Measurements from ENCODE around the gene ASB4. TPM values are rescaled to one million over a fixed set of nuclear protein-coding genes. Genes with fewer than 3 reads are reported as not detected.

ASB4 gene
- total and polyA plus RNA-seq, 12 donors, result 18.3 to 323 (median 88.2) TPM

GRCh38 chr7:95440394-95441038 lies 45.2 kb upstream of the ASB4 start:
- no peaks in the 10 kb centered on the region for H3K27me3 ChIP-seq
- 96 to 98% (median 96%) methylated on average over 3 of the region's 3 CpGs for WGBS, 4 donors
- DNase-seq, result no peak

GRCh38 chr7:95441042-95441823 lies 44.5 kb upstream of the ASB4 start:
- H3K4me1 ChIP-seq (replicated peaks in 1 of 2), result no peaks in the 10 kb centered on the region
- no peak overlapping the region for H3K4me3 ChIP-seq
- no peaks in the 10 kb centered on the region for H3K36me3 ChIP-seq (replicated peaks in 1 of 2)
- H3K27ac ChIP-seq, result no peak overlapping the region
- TF ChIP-seq CTCF (IDR thresholded peaks at IDR 0.05) (no peak), POLR2A (IDR thresholded peaks at IDR 0.05) (no peak)
- no peaks in the 10 kb centered on the region for H3K9me3 ChIP-seq (replicated peaks in 1 of 3)
- DNase-seq, result no peak
- H3K27me3 ChIP-seq, result no peaks in the 10 kb centered on the region
- intact Hi-C loops (cut with DNase I), result no loop called here
- 79 to 91% (median 87%) methylated on average over 6 to 7 of the region's 7 CpGs for WGBS, 4 donors

More at GRCh38 chr7:95440394-95441038, 45.2 kb upstream of the ASB4 start:
- TF ChIP-seq POLR2A (IDR thresholded peaks at IDR 0.05), result no peak
- TF ChIP-seq CTCF (IDR thresholded peaks at IDR 0.05), result no peak
- peaks cover 0 to 1% of the 10 kb centered on the region in 2 donors for H3K4me1 ChIP-seq (replicated peaks in 1 of 2)
- H3K9me3 ChIP-seq (replicated peaks in 1 of 3), result no peaks in the 10 kb centered on the region
- H3K27ac ChIP-seq, result no peak overlapping the region
- intact Hi-C loops (cut with DNase I), result no loop called here
- H3K4me3 ChIP-seq, result no peak overlapping the region
- no peaks in the 10 kb centered on the region for H3K36me3 ChIP-seq (replicated peaks in 1 of 2)

GRCh38 chr7:95444796-95445195 lies 40.9 kb upstream of the ASB4 start:
- 63 to 81% (median 71%) methylated on average over 2 of the region's 2 CpGs for WGBS, 4 donors
- DNase-seq, result no peak
- H3K27ac ChIP-seq, result no peak overlapping the region
- no peaks in the 10 kb centered on the region for H3K36me3 ChIP-seq (replicated peaks in 1 of 2)
- no peak overlapping the region for H3K4me3 ChIP-seq
- no peaks in the 10 kb centered on the region for H3K4me1 ChIP-seq (replicated peaks in 1 of 2)
- TF ChIP-seq CTCF (IDR thresholded peaks at IDR 0.05) (no peak), POLR2A (IDR thresholded peaks at IDR 0.05) (no peak)
- H3K9me3 ChIP-seq (replicated peaks in 1 of 3), result no peaks in the 10 kb centered on the region
- intact Hi-C loops (cut with DNase I), result no loop called here
- no peaks in the 10 kb centered on the region for H3K27me3 ChIP-seq

GRCh38 chr7:95446618-95447017 lies 39.1 kb upstream of the ASB4 start:
- H3K4me1 ChIP-seq (replicated peaks in 1 of 2), result no peaks in the 10 kb centered on the region
- H3K36me3 ChIP-seq (replicated peaks in 1 of 2), result no peaks in the 10 kb centered on the region
- no peak for DNase-seq
- no peaks in the 10 kb centered on the region for H3K27me3 ChIP-seq
- no peaks in the 10 kb centered on the region for H3K9me3 ChIP-seq (replicated peaks in 1 of 3)
- TF ChIP-seq CTCF (IDR thresholded peaks at IDR 0.05), result no peak
- H3K4me3 ChIP-seq, result no peak overlapping the region
- no peak overlapping the region for H3K27ac ChIP-seq
- intact Hi-C loops (cut with DNase I), result no loop called here
- WGBS, 4 donors, result 95 to 100% (median 97%) methylated on average over 3 of the region's 3 CpGs

Measured in adrenal gland (tissue), 12 donors.